GM21526 (cell line): Measurements from ENCODE around the gene D2HGDH.

ENCODE experiments used
- ATAC-seq: cut with Tn5 transposase; IDR thresholded peaks from one replicate; pipeline ENCODE4 v1.9.1; 2021; ENCODE audit warnings: moderate library complexity; ENCODE audit not compliant: unreplicated experiment, low FRiP score

The D2HGDH gene

GRCh38 chr2:241767464-241768250 is 33.2 kb downstream of the D2HGDH start:
- no peak for ATAC-seq

DNA sequence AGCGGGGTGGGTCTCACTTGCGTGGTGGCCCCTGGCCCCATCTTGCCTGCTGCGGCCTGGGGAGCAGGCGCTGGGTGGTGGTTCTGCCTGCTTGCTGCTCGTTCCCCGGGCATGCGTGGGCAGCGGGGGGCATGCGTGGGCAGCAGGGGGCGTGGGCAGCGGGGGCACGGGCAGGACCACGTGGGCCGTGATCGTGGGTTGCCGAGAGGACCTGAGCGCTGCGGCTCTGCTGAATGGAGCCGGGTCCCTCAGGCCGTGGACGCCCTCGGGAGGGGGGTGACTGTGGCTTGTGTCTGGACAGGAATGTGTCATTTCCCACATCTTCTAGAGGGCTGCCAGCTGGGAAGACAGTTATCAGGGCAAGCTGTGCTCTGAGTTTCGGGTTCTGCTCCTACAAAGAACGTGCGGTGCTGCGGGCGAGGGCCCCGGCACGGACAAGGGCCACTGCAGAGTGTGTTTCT is 33.9 kb downstream of the D2HGDH start:
- ATAC-seq: no peak

GRCh38 chr2:241768850-241769249 is 34.4 kb downstream of the D2HGDH start:
- no peak for ATAC-seq

GRCh38 chr2:241769819-241770184 is 35.4 kb downstream of the D2HGDH start:
- no peak for ATAC-seq

DNA sequence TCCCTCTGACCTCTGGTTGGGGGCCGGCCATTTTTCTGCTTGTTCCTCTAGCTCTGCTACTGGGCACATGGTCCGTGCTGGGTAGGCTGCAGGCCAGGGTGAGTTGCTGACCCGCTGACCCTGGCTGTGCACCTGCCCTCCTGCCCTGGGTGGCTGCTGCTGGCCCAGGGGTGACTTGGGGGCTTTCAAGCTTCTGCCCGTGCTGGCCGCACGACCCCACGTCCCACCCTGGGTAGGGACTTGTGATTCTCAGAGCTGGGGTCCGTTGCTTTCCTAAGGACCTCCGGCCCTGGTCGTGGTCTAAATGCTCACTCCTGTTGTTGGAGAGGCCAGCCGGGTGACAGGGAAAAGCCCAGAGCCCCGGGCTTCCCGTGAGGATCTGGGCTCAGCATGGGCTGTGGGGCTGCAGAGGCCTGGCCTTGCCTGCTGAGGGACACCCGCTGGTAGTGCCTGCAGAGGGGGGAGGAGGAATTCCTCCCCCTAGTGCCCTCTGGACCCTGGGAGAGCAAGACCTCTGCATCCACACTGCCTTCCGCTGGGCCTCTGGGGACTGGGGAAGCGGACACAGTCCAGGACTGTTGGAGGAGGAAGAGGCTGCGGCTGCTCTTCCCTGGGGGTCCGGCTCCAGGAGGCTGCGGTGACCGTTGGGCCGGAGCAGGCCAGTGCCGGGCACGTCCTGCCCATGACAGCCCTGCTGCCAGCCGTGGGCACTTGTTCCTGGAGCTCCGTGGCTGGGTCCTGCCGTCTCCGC is 35.9 kb downstream of the D2HGDH start:
- no peak for ATAC-seq

- no peak for ATAC-seq
These were observed 36.5 kb downstream of the D2HGDH start for GRCh38 chr2:241770936-241771285.

GRCh38 chr2:241771286-241772062 is 37.0 kb downstream of the D2HGDH start:
- no peak for ATAC-seq

- no peak for ATAC-seq
These were observed 37.7 kb downstream of the D2HGDH start for GRCh38 chr2:241772063-241772499.

DNA sequence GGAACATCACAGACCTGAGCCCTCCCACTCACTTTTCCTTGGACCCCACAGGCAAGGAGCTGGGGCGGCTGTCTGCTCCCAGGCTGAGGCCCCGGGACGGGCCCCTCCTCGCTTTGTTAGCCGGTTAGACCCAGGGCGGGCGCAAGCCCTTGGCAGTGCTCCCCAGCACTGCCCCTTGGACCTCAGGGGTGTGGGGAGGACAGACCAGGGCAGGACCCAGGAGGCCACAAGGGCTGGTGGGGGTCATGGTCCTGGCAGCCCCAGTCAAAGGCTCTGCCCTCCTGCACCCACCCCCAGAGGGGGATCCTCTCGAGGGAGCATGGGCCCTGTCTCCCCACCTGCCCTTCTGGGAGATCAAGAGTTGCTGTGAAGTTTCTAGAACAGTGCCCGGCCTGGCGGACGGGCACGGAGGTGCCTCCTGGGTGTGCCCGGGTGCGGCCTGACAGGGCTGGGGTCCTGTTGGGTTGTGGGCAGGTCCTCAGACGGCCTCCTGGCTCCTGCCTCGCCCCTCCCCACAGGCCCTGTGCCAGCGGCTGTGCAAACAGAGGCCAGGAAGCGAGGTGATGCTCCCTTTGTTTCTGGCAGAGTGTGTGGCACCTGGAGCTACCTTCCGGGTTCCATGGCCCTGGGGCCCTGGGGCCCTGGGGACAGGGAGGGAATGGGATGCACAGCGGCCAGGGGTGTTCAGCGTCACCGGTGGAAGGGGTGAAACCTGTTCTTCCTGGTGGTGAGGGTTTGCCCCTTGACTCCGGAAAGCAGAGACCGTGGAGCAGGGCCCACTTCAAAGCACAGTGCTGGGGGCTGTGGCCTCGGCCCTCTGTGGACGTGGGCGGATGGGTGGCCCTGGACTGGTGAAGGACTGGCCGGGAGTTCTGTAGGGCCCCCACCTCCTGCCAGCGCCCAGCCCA is 39.3 kb downstream of the D2HGDH start:
- ATAC-seq: no peak

DNA sequence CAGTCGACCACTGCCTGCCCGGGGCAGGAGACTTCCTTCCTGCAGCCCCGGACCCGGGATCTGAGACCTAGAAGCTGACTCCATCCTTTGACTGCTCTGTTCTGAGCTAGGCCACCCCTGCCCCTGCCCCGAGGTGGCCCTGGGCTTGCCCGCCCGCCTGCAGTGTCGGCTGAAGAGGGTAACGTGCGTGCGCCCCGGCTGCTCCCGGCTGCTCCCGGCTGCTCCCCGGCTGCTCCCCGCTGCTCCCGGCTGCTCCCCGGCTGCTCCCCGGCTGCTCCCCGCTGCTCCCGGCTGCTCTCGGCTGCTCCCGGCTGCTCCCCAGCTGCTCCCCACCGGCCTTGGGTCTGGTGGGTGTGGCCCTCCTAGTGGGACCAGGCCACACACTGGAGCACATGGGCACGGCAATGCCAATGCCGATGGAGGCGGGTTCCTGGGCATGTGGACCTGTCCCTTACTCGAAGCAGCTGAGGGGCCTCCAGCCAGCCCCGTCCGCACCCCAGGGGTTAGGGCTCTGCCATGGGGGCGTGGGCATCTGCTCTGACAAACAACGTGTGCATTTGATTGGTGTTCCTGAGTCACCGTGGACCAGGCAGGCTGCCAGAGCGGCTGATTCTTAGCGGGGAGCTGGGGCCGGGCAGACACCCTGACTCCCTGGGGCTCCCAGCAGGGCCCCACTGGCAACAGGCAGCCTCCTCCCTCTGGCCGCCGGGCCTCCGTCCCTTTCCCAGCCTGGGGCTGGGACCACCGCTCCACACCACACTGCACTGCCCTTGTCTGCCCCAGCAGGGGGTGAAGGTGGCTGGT is 40.2 kb downstream of the D2HGDH start:
- no peak for ATAC-seq

DNA sequence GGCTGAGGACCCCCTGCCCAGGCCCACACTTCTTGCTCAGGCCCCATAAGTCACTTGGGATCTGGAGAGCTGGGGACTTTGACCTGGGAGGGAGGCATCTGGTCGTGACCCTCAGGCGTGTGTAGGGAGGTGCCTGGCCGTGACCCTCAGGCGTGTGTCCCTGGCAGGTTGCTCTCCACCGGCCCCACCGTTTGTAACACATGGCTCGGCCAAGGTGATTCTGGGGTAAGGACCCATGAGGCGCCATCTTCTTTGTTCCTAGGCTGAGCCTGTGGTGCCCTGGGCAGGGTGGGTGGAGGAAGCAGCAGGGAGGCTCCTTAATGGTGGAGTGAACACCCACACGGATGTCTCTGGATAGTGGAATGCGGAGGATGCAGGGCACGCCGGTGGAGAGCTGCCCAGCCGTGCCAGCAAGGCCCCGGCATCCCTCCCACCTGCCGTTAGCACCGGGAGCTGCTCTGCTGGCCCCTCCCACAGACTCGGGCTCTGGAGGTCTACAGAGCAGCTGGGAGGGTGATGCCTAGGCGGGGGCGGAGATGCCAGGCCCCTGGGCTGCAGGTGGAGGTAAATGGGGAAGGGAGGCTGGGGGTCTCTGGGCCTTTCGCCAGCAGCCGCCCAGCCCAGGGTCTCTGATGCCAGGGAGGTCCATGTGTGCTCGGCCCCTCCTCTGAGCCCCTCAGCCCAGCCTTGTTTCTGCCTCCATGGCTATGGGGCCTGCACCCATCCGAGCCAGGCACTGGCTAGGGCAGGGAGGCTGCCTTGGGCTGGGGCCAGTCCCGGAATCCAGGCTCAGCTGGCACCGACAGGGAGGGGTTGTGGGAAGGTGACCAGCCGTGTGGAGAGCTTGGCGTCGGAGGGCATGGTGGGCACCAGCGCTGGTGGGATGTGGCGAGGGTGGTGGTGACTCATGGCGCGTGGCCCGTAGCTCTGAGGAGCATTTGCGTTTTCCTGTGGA is 41.1 kb downstream of the D2HGDH start:
- ATAC-seq: no peak

- ATAC-seq: no peak
These were observed 42.1 kb downstream of the D2HGDH start, which contains the start of gene GAL3ST2 for GRCh38 chr2:241776336-241777169. GAL3ST2 (plus strand) TSS chr2:241776822; CDS start chr2:241776956, 134 bp downstream.

DNA sequence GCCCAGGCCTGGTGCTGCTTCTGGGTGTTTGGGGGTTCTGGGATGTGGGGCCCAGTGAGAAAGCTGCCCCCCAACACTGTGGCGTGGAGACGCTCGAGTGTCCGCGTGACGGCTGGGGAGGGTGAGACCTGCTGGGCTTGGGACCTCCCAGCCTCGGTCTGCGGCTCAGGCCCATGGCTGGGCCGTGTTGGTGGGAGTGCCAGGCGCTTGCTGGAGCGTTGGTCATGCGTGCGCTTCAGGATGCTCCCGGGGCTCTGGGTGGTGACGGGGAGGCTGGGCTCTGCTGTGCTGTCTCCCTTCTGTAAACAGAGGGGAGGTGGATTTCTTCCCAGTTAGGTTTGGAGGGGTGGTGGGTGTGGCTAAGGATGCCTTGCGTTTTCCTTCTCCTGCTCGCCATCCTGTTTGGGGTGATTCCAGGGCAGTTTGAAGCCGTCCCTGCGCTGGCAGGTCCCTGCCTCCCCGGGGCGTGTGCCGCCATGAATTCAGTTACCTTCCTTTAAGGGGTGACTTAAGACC is 42.8 kb downstream of the D2HGDH start:
- ATAC-seq: no peak

DNA sequence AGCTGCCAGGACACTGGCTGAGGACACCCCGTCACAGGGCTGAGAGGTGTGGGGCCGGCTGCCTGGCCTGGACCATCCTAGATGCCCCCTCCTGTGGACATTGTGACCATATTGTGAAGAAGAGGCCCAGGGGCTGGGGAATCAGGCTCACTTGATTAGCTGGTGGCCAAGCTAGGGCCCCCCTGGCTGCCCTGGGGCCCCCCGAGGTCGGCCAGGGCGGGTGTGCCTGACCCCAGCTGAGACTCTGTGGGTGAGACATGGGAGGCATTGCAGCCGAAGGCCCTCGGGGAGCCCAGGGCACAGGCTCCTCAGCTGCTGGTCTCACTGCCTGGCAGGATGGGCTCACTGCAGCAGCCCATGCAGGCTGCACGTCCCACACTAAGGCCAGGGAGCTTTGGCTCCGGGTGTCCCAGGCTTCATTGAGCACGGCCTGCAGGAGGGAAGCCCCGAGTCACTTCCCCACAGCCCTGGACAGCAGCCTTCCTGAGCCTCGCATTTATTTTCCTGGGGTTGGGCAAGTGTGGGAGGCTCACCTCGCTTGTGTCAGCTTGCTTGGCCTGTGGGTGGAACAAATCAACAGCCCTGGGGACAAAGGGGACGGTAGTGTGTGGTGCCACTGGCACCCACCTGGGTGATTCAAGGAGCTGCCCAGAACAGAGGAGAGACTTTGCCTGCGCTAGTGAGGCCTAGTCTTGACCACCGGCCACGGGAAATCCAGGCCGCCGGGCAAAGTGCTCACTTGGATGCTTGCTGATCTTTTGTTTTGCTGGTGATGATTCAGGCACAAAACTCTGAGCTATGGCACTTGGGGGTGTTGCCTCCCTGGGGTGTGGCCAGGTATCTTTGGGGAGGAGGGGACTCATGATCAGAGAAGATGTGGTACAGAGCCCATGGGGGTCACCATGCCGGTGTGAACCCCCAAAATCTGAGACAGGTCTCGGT is 43.5 kb downstream of the D2HGDH start:
- no peak for ATAC-seq

DNA sequence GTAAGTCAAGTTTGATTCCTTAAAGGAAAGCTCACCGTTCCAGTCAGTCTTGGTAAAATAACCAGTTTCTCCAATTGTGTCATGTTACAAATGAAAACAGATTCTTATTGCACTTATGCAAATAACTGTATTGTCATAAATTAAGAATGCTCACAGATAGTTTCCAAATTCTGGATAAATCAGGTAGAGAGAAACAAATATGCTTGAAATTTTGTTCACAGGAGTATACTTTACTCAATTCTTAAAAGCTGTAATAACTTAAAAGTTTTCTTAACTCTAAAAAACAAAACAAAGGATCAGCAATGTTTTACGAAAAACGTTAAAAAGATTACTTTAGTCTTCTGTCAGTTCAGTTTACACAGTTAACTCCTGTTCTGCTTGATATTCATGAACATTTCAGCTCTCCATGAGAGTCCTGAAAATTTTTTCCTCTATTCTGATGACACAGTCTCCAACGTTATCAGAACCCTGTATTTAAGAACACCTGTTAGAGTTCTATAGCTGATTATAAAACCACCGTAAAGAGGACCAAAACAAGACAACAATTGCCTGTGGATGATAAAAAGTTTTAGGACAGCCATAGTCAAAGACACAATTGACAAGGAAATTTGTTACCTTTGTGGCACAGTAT is 46.6 kb downstream of the D2HGDH start:
- ATAC-seq: no peak
